Activated T-helper 17 cell treated with anti-CD3 and anti-CD28 coated beads, Interleukin-2, amount 50 U/mL, for 72 hours (primary cell): ENCODE measurements around the gene DOCK10. TPM values are rescaled to one million over a fixed set of nuclear protein-coding genes. Genes with fewer than 3 reads are reported as not detected.

Experiments
- ATAC-seq: fragments of 150-1000 bp; cut with Tn5 transposase; replicated peaks from 2 replicates; pipeline ENCODE4 v1.10.0; 2021; ENCODE audit warnings: mild to moderate bottlenecking, moderate library complexity
- H3K27ac Mint-ChIP-seq: one replicate; pipeline ENCODE4 v1.8.0; 2022; ENCODE audit warnings: mixed read lengths
- H3K27me3 Mint-ChIP-seq: one replicate; pipeline ENCODE4 v1.8.0; 2022; ENCODE audit warnings: mixed read lengths
- H3K36me3 Mint-ChIP-seq: one replicate; pipeline ENCODE4 v1.8.0; 2022; ENCODE audit warnings: low read depth, mild to moderate bottlenecking, mixed read lengths
- H3K4me1 Mint-ChIP-seq: one replicate; pipeline ENCODE4 v1.8.0; 2022; ENCODE audit warnings: mixed read lengths
- H3K4me3 Mint-ChIP-seq: one replicate; pipeline ENCODE4 v1.8.0; 2022; ENCODE audit warnings: mild to moderate bottlenecking, mixed read lengths
- H3K9me3 Mint-ChIP-seq: one replicate; pipeline ENCODE4 v1.8.0; 2022; ENCODE audit warnings: mixed read lengths
- total RNA-seq, 2 donors: library from RNA; stranded (reverse); gene quantifications; one replicate each; pipeline ENCODE4 v1.2.3, GENCODE V29; 2022

The DOCK10 gene
- total RNA-seq, 2 donors from 2014 or later, result 142 to 227 TPM

GRCh38 chr2:224876522-224876921 is 165.7 kb downstream of the DOCK10 start:
- Mint-ChIP-seq H3K4me1 (peaks cover 15% of the 10 kb centered on the region), H3K36me3 (peaks cover 100% of the 10 kb centered on the region), H3K4me3 (no peak overlapping the region), H3K27me3 (no peaks in the 10 kb centered on the region), H3K27ac (peak overlapping the region; percentile 75), H3K9me3 (no peaks in the 10 kb centered on the region)
- ATAC-seq, result no peak

DNA sequence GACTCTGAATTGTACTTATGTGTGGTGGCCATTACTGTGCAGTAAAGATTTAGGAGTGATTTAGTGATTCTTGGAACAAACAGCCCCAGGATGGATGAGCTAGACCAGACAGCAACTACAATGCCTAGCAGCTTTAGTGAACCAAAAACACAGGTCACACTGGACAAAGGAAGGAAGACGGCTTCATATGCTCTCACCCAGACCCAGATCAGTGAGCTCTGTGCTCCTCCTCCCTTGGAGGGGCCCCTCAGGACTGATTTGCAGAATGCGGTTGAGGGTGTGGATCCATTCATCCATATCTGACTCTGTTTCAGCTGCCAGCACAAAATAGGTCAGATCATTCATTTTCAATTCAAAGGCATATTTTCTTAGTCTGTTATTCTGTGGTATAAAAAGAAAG is 166.4 kb downstream of the DOCK10 start:
- Mint-ChIP-seq H3K27me3 (no peaks in the 10 kb centered on the region), H3K27ac (peak overlapping the region; percentile 71), H3K36me3 (peaks cover 100% of the 10 kb centered on the region), H3K4me3 (no peak overlapping the region), H3K9me3 (no peaks in the 10 kb centered on the region), H3K4me1 (peaks cover 20% of the 10 kb centered on the region)
- no peak for ATAC-seq

GRCh38 chr2:224875153-224875552 is 167.1 kb downstream of the DOCK10 start:
- no peak overlapping the region for H3K27ac Mint-ChIP-seq
- H3K4me3 Mint-ChIP-seq, result no peak overlapping the region
- no peaks in the 10 kb centered on the region for H3K9me3 Mint-ChIP-seq
- H3K4me1 Mint-ChIP-seq, result peaks cover 20% of the 10 kb centered on the region
- no peaks in the 10 kb centered on the region for H3K27me3 Mint-ChIP-seq
- no peak for ATAC-seq
- H3K36me3 Mint-ChIP-seq, result peaks cover 100% of the 10 kb centered on the region

- ATAC-seq, result no peak
- Mint-ChIP-seq H3K9me3 (no peaks in the 10 kb centered on the region), H3K27ac (peak overlapping the region; percentile 12), H3K4me1 (peaks cover 15% of the 10 kb centered on the region), H3K36me3 (peaks cover 100% of the 10 kb centered on the region), H3K4me3 (no peak overlapping the region), H3K27me3 (no peaks in the 10 kb centered on the region)
Observed at GRCh38 chr2:224871813-224872212, 170.5 kb downstream of the DOCK10 start.

DNA sequence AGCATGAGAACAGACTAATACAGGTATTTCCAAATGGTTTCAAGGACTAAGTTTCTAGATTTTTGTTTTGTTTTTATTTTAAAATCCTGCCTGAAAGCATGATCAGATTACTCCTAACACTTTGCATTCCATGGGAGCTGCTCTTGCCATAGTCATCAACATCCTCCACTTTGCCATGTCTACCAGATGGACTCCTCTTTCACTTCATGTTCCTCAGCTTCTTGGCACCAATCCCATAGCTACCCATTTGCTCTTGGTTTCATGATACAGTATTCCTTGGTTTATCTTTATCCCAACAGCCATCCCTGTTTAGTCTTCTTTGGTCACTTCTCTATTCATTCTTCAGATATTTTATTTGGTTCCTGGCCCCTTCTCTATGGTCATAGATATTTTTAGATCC is 171.9 kb downstream of the DOCK10 start:
- peaks cover 100% of the 10 kb centered on the region for H3K36me3 Mint-ChIP-seq
- no peak for ATAC-seq
- H3K27me3 Mint-ChIP-seq, result no peaks in the 10 kb centered on the region
- H3K4me1 Mint-ChIP-seq, result peaks cover 10% of the 10 kb centered on the region
- peak overlapping the region; percentile 31 for H3K27ac Mint-ChIP-seq
- no peak overlapping the region for H3K4me3 Mint-ChIP-seq
- no peaks in the 10 kb centered on the region for H3K9me3 Mint-ChIP-seq

DNA sequence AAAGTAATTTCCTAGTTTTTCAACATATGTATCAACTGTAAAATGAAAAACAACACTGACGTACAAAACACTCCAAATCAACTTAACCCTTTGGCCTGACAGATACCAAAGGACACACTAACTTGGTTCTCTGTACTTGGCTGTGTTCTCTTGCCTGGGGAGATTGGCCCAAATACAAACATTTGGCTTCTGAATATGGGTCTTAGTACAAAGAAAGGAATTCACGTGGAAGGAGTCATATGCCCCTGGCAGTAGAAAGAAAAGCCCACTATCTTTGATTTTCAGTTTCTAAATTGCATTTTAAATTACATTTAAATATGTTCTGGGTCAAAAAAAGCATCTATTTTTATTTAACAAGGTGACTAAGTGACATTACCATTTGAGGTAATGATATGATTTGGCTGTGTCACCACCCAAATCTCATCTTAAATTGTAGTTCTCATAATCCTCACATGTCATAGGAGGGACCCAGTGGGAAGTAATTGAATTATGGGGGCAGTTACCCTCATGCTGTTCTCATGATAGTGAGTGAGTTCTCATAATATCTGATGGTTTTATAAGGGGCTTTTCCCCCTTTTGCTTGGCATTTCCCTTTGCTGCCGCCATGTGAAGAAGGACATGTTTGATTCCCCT is 172.6 kb downstream of the DOCK10 start:
- Mint-ChIP-seq H3K27me3 (no peaks in the 10 kb centered on the region), H3K27ac (peak overlapping the region; percentile 31), H3K4me3 (no peak overlapping the region), H3K36me3 (peaks cover 100% of the 10 kb centered on the region), H3K9me3 (no peaks in the 10 kb centered on the region), H3K4me1 (peaks cover 10% of the 10 kb centered on the region)
- no peak for ATAC-seq

DNA sequence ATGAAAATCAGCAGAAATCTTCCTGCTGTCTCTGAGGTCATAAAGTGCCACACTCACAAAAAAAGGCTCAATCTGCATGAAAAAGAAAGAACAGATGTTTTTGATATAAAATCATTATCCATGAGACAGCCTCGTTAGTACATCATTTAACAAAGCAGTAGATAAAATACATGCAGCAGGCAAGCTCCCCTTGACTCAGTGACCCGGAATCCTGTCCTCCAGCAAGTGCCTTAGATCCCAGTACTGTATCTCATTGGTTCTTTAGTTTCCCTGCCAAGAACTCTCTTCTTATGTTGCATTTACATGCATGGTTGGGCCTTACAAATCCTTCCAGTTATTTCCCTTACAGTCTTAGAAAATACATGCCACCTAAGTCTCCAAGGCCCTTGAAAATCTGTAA is 177.3 kb downstream of the DOCK10 start:
- ATAC-seq, result no peak
- Mint-ChIP-seq H3K36me3 (peaks cover 97% of the 10 kb centered on the region), H3K4me1 (peaks cover 6% of the 10 kb centered on the region), H3K9me3 (no peaks in the 10 kb centered on the region), H3K27me3 (no peaks in the 10 kb centered on the region), H3K4me3 (no peak overlapping the region), H3K27ac (no peak overlapping the region)

GRCh38 chr2:224861266-224861665 is 181.0 kb downstream of the DOCK10 start:
- ATAC-seq, result no peak
- H3K4me1 Mint-ChIP-seq, result no peaks in the 10 kb centered on the region
- peaks cover 97% of the 10 kb centered on the region for H3K36me3 Mint-ChIP-seq
- no peaks in the 10 kb centered on the region for H3K9me3 Mint-ChIP-seq
- no peaks in the 10 kb centered on the region for H3K27me3 Mint-ChIP-seq
- no peak overlapping the region for H3K4me3 Mint-ChIP-seq
- peak overlapping the region; percentile 63 for H3K27ac Mint-ChIP-seq

DNA sequence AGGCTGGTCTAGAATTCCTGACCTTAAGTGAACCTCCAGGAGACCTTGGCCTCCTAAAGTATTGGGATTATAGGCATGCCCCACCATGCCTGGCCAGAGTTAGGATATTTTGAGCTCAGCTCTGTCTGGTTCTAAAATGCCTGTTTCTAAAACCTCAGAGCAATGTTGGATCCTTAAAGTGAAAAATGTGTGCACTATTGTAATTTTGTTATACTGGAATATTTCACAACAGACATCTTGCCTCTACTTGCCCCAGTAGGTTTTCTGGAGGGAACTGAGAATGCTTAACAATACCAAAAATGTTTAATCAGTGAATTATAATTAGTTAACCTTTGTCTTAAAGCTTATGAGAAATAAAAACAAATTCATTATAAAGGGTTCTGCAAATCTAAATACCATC is 181.5 kb downstream of the DOCK10 start:
- Mint-ChIP-seq H3K9me3 (no peaks in the 10 kb centered on the region), H3K27me3 (no peaks in the 10 kb centered on the region), H3K36me3 (peaks cover 97% of the 10 kb centered on the region), H3K27ac (peak overlapping the region; percentile 63), H3K4me3 (no peak overlapping the region), H3K4me1 (no peaks in the 10 kb centered on the region)
- no peak for ATAC-seq

DNA sequence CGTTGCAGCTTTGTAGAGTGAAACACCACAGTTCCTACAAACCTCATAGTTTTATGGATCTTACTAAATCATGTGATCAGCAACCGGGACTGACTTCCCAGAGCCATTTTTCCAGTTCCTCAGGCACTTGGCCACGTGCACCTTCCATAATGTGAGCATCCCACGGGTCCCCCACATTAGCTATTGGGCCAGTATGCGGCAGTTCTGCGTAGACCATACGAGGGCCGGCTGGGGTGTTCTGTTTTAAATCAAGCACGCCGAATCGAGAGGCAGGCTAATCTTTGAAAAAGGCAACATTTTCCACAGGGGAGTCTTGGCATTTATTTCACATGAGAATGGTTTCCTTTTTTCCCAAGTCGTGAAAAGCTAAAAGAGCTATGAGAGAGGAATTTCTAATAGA is 190.5 kb downstream of the DOCK10 start:
- no peaks in the 10 kb centered on the region for H3K9me3 Mint-ChIP-seq
- H3K36me3 Mint-ChIP-seq, result peaks cover 100% of the 10 kb centered on the region
- no peaks in the 10 kb centered on the region for H3K27me3 Mint-ChIP-seq
- H3K4me3 Mint-ChIP-seq, result no peak overlapping the region
- ATAC-seq, result no peak
- no peak overlapping the region for H3K27ac Mint-ChIP-seq
- H3K4me1 Mint-ChIP-seq, result peaks cover 12% of the 10 kb centered on the region

DNA sequence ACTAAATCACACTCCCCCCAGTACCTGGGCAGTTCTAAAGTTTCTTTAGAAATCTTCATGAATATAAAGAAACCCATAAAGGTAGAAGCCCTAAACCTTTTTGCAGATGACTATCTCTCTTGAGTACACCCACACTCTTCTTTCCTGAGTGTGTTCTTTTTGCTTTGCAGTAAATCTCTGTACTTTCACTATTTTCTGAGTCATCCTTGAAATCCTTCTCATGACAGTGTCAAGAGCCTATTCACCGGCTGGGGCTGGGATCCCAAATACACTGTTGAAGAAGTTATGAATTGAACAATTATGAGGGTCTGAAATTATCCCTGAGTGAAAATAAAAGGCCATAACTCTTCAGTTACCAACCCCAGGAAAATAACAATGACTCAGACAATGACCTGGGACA is 192.2 kb downstream of the DOCK10 start:
- Mint-ChIP-seq H3K27me3 (no peaks in the 10 kb centered on the region), H3K4me3 (no peak overlapping the region), H3K27ac (peak overlapping the region; percentile 70), H3K4me1 (peaks cover 12% of the 10 kb centered on the region), H3K36me3 (peaks cover 100% of the 10 kb centered on the region), H3K9me3 (no peaks in the 10 kb centered on the region)
- peak; percentile 93 for ATAC-seq

- H3K27me3 Mint-ChIP-seq, result no peaks in the 10 kb centered on the region
- no peak overlapping the region for H3K4me3 Mint-ChIP-seq
- peaks cover 100% of the 10 kb centered on the region for H3K36me3 Mint-ChIP-seq
- H3K4me1 Mint-ChIP-seq, result peaks cover 12% of the 10 kb centered on the region
- ATAC-seq, result peak; percentile 22
- H3K27ac Mint-ChIP-seq, result peak overlapping the region; percentile 41
- H3K9me3 Mint-ChIP-seq, result no peaks in the 10 kb centered on the region
Observed at GRCh38 chr2:224849264-224849663, 193.0 kb downstream of the DOCK10 start.

DNA sequence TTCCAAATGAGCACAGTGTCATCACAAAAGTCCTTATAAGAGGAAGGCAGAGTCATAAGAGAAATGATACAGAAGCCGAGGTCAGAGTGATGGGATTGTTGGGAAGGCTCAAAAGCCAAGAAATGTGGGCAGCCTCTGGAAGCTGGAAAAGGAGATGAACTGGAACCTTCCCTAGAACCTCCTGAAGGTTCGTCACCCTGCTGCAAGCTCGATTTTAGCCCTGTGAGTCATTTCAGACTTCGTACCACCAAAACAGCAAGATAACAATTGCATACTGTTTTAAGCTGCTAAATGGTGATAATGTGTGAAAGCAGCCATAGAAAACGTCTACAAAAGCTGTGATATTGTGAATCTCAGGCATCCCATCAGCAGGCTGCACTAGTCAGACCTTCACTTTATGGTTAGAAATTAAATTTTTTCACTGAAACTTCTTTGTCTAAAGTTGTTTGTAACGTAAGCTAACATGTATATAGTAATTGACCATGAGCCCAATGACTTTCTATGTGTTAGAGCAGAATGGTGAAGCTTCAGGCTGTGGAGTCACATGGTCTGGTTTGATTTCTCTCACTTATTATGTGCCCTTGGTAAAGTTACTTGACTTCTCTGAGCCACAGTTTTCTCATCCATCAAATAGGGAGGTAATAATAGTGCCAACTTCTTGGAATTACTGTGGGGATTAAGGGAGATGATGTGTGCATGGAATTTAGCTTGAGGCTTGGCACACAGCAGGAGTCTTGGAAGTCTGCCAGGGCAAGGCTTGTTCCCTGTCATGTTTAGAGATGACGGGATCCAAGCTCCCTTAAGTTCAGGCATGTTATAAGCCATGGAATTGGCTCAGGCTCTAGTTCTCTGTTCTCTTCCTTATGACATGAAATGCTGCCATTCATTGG is 194.1 kb downstream of the DOCK10 start:
- no peaks in the 10 kb centered on the region for H3K9me3 Mint-ChIP-seq
- H3K36me3 Mint-ChIP-seq, result peaks cover 100% of the 10 kb centered on the region
- H3K4me1 Mint-ChIP-seq, result peaks cover 12% of the 10 kb centered on the region
- H3K27ac Mint-ChIP-seq, result peak overlapping the region; percentile 39
- no peak overlapping the region for H3K4me3 Mint-ChIP-seq
- no peak for ATAC-seq
- no peaks in the 10 kb centered on the region for H3K27me3 Mint-ChIP-seq

DNA sequence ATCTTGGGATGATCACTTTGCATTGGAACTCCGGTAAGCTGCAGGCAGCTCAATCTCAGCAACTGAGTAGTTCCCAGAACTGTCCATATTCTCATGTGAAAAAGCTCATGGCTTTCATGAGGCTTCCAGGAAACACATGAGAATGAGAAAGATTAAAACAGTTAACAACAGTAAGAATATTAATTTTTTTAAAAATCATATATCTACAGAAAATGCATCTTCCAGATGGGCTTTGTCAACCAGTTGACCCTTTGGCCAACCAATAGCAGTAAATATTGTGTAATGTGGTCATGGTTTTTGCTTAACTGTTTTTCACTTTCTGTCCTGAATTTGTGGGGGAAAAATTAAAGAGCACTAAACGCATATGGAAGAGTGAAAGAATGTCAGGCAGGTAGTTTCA is 194.9 kb downstream of the DOCK10 start:
- peaks cover 12% of the 10 kb centered on the region for H3K4me1 Mint-ChIP-seq
- peaks cover 100% of the 10 kb centered on the region for H3K36me3 Mint-ChIP-seq
- H3K27ac Mint-ChIP-seq, result peak overlapping the region; percentile 39
- no peaks in the 10 kb centered on the region for H3K27me3 Mint-ChIP-seq
- no peaks in the 10 kb centered on the region for H3K9me3 Mint-ChIP-seq
- no peak overlapping the region for H3K4me3 Mint-ChIP-seq
- no peak for ATAC-seq

- H3K36me3 Mint-ChIP-seq, result peaks cover 100% of the 10 kb centered on the region
- H3K27ac Mint-ChIP-seq, result no peak overlapping the region
- peaks cover 12% of the 10 kb centered on the region for H3K4me1 Mint-ChIP-seq
- no peak overlapping the region for H3K4me3 Mint-ChIP-seq
- H3K27me3 Mint-ChIP-seq, result no peaks in the 10 kb centered on the region
- H3K9me3 Mint-ChIP-seq, result no peaks in the 10 kb centered on the region
- no peak for ATAC-seq
Observed at GRCh38 chr2:224846686-224847085, 195.6 kb downstream of the DOCK10 start.
